Glomerular endothelial cell (primary cell): ENCODE results near the gene GIGYF2. TPM values are rescaled to one million over a fixed set of nuclear protein-coding genes. Genes with fewer than 3 reads are reported as not detected.
"Not testable (repeated sequence)": the region's sequence is repeated elsewhere in the genome, so short reads cannot be mapped to it uniquely, and the experiment has no call there.

Experiments used
- DNase-seq: peaks from one replicate; pipeline ENCODE4 v3.0.0-alpha.2; 2011; ENCODE audit warnings: low read depth, low spot score; ENCODE audit errors: extremely low read depth
- total RNA-seq: library from RNA; depleted of rRNA; stranded (reverse); fragments of >200 nt; gene quantifications from 2 replicates; pipeline ENCODE4 v1.2.3, GENCODE V29; 2015

The GIGYF2 gene
- total RNA-seq, 1 donor from 2014 or later = 52.5 TPM

GRCh38 chr2:232688201-232688600 lies 8.9 kb upstream of the GIGYF2 start:
- no peak for DNase-seq

- no peak for DNase-seq
Measured at GRCh38 chr2:232689152-232689910, 7.8 kb upstream of the GIGYF2 start.

GRCh38 chr2:232691117-232691516 lies 6.0 kb upstream of the GIGYF2 start:
- DNase-seq = not testable (repeated sequence)

GRCh38 chr2:232693344-232693743 lies 3.8 kb upstream of the GIGYF2 start:
- no peak for DNase-seq

GRCh38 chr2:232696609-232697058 lies 497 bp upstream of the GIGYF2 start:
- no peak for DNase-seq

- no peak for DNase-seq
Measured at GRCh38 chr2:232697807-232698110, 628 bp downstream of the GIGYF2 start.

GRCh38 chr2:232698556-232699091 lies 1.5 kb downstream of the GIGYF2 start:
- DNase-seq = no peak

- DNase-seq = no peak
Measured at GRCh38 chr2:232699110-232699509, 2.0 kb downstream of the GIGYF2 start.

GRCh38 chr2:232700154-232700553 lies 3.0 kb downstream of the GIGYF2 start:
- DNase-seq = no peak

GRCh38 chr2:232707076-232707475 lies 9.9 kb downstream of the GIGYF2 start:
- DNase-seq = no peak

GRCh38 chr2:232713505-232713904 lies 16.4 kb downstream of the GIGYF2 start:
- DNase-seq = no peak

GRCh38 chr2:232714969-232715368 lies 17.8 kb downstream of the GIGYF2 start:
- DNase-seq = no peak

GRCh38 chr2:232720056-232720455 lies 22.9 kb downstream of the GIGYF2 start:
- DNase-seq = not testable (repeated sequence)

- no peak for DNase-seq
Measured at GRCh38 chr2:232721261-232721660, 24.1 kb downstream of the GIGYF2 start.

- DNase-seq = no peak
Measured at GRCh38 chr2:232721882-232722281, 24.8 kb downstream of the GIGYF2 start.

GRCh38 chr2:232723027-232723426 lies 25.9 kb downstream of the GIGYF2 start:
- no peak for DNase-seq

GRCh38 chr2:232728785-232729184 lies 31.7 kb downstream of the GIGYF2 start:
- no peak for DNase-seq

- DNase-seq = no peak
Measured at GRCh38 chr2:232731470-232731869, 34.3 kb downstream of the GIGYF2 start.

GRCh38 chr2:232741294-232741693 lies 44.2 kb downstream of the GIGYF2 start:
- DNase-seq = no peak

GRCh38 chr2:232741972-232742371 lies 44.8 kb downstream of the GIGYF2 start:
- DNase-seq = no peak

GRCh38 chr2:232744963-232745362 lies 47.8 kb downstream of the GIGYF2 start:
- no peak for DNase-seq

- DNase-seq = no peak
Measured at GRCh38 chr2:232748038-232748437, 50.9 kb downstream of the GIGYF2 start.

- DNase-seq = no peak
Measured at GRCh38 chr2:232749331-232749730, 52.2 kb downstream of the GIGYF2 start.
